ENCODE data around the gene SYN1. TPM values are rescaled to one million over a fixed set of nuclear protein-coding genes. Genes with fewer than 3 reads are reported as not detected.
A peak's percentile ranks its signal among the peaks of the same experiment; 100 is the strongest.

Gene SYN1
- total RNA-seq, 1 donor from 2014 or later = 5.3 TPM

GRCh38 chrX:47576021-47576898 lies 43.4 kb downstream of the SYN1 start:
- Mint-ChIP-seq H3K27ac (no peak overlapping the region), H3K9me3 (ENCODE audit: low read depth) (peaks cover 13% of the 10 kb centered on the region), H3K4me1 (ENCODE audit: low read depth) (peaks cover 9% of the 10 kb centered on the region), H3K27me3 (no peaks in the 10 kb centered on the region), H3K36me3 (ENCODE audit: insufficient read depth) (peaks cover 10% of the 10 kb centered on the region), H3K4me3 (ENCODE audit: low read depth) (no peak overlapping the region)
- DNase-seq (ENCODE audit: low spot score, unreplicated experiment) = no peak
- no peak for TF ChIP-seq CTCF (IDR thresholded peaks at IDR 0.05; ENCODE audit: unreplicated experiment)

GRCh38 chrX:47574547-47575301 lies 44.9 kb downstream of the SYN1 start:
- peaks cover 15% of the 10 kb centered on the region for H3K9me3 Mint-ChIP-seq (ENCODE audit: low read depth)

GRCh38 chrX:47574076-47574546 lies 45.5 kb downstream of the SYN1 start:
- no peak for TF ChIP-seq CTCF (IDR thresholded peaks at IDR 0.05; ENCODE audit: unreplicated experiment)
- H3K4me3 Mint-ChIP-seq (ENCODE audit: low read depth) = peak overlapping the region; percentile 71
- H3K36me3 Mint-ChIP-seq (ENCODE audit: insufficient read depth) = peaks cover 19% of the 10 kb centered on the region
- H3K9me3 Mint-ChIP-seq (ENCODE audit: low read depth) = peaks cover 15% of the 10 kb centered on the region
- peaks cover 9% of the 10 kb centered on the region for H3K4me1 Mint-ChIP-seq (ENCODE audit: low read depth)
- no peak overlapping the region for H3K27ac Mint-ChIP-seq
- no peaks in the 10 kb centered on the region for H3K27me3 Mint-ChIP-seq
- no peak for DNase-seq (ENCODE audit: low spot score, unreplicated experiment)

More at GRCh38 chrX:47574547-47575301, 44.9 kb downstream of the SYN1 start:
- Mint-ChIP-seq H3K36me3 (ENCODE audit: insufficient read depth) (peaks cover 16% of the 10 kb centered on the region), H3K27ac (peak overlapping the region; percentile 85), H3K4me1 (ENCODE audit: low read depth) (peaks cover 9% of the 10 kb centered on the region), H3K27me3 (no peaks in the 10 kb centered on the region), H3K4me3 (ENCODE audit: low read depth) (peak overlapping the region; percentile 64)
- no peak for DNase-seq (ENCODE audit: low spot score, unreplicated experiment)
- no peak for TF ChIP-seq CTCF (IDR thresholded peaks at IDR 0.05; ENCODE audit: unreplicated experiment)

GRCh38 chrX:47573341-47574075 lies 46.1 kb downstream of the SYN1 start:
- DNase-seq (ENCODE audit: low spot score, unreplicated experiment) = no peak
- Mint-ChIP-seq H3K27me3 (no peaks in the 10 kb centered on the region), H3K9me3 (ENCODE audit: low read depth) (peaks cover 15% of the 10 kb centered on the region), H3K36me3 (ENCODE audit: insufficient read depth) (peaks cover 21% of the 10 kb centered on the region), H3K27ac (peak overlapping the region; percentile 95), H3K4me1 (ENCODE audit: low read depth) (peaks cover 9% of the 10 kb centered on the region), H3K4me3 (ENCODE audit: low read depth) (peak overlapping the region; percentile 71)
- no peak for TF ChIP-seq CTCF (IDR thresholded peaks at IDR 0.05; ENCODE audit: unreplicated experiment)
